GM21423 (cell line): ENCODE data around the gene KCNQ2.

Experiments
- ATAC-seq: cut with Tn5 transposase; IDR thresholded peaks from one replicate; pipeline ENCODE4 v1.9.1; 2021; ENCODE audit warnings: mild to moderate bottlenecking, moderate library complexity; ENCODE audit not compliant: unreplicated experiment

Gene KCNQ2

DNA sequence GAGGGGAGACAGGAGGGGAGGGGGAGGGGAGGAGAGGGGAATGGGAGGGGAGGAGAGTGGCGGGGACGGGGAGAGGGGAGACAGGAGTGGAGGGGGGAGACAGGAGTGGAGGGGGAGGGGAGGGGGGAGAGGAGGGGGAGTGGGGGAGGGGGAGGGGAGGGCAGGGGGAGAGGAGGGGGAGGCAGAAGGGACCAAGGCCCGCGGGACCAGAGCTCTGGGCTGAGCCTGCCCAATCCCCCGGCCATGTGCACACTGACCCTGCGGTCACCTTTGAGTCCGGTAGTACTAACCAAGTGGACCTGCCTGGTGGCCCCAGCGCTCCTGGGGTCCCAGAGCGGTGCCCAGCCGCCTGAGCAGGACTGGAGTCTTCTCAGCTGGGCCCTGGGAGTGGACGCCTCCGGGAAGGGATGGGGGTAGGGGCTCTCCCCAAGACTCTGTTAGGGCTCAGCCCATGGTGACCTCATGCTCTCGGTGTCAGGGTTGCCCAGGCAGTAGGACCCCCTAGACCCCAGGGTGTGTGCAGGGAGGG is 471 bp upstream of the KCNQ2 start:
- no peak for ATAC-seq

DNA sequence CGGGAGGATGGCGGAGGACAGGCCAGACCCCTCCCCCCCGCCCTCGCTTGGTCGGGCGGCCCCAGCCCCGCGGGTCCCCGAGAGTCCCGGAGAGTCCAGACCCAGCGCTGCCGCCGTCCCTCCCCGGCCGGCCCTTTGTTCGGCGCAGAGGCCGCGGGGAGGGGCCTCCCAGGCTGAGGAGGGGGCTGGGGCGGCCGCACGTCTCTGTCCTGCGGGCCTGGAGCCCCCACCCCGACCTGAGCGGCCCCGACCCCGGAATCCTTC is 806 bp downstream of the KCNQ2 start:
- no peak for ATAC-seq

DNA sequence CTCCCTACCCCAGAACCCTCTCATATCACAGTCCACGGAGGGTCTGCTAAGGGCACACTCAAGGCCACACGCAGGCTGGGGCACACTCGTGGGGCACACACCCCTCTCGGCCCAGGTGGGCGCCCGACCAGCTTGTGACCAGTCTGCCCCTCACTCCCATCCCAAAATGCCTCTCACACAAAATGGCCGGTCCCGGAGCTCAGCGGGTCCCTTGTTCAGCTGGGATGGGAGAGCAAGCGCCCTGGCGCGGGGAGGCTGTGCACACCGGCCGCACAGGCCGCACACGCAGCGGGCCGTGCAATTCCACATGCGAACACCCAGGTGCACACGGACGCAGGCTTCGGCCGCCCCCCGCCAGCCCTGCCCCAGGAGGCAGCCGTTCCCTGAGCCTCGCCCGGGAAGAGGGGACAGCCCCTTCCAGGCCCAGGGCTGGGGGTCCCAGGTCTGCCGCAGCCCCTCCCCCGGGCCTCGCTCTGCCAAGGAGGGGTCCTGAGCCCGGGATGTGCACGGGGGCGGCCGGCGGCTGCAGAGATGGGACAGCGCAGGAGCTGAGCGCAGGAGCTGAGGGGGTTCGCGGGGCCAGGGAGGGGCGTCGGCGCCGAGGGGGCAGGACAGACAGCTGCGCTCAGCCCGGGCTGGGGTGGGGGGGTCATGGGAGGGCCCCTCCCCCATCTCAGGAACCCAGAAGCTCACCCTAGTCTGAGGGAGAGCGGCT is 1.3 kb downstream of the KCNQ2 start:
- ATAC-seq = no peak

DNA sequence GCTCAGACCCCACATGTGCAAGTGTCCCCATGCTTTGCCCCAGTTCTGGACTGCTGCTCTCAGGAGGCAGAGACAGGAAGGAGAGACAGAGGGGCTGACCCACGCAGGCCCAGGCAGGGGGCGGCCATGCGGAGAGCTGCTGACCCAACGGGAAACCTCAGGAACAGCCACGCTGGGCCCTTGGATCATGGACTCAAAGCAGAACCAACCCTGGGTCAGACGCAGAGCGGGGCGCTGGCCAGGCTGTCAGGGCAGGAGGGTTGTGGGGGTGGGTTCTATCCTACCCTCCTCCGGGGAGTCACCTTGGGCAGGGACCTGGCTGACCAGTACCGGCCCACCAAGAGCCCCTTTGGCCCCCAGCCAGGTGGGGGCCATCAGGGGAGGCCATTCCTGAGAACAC is 2.0 kb downstream of the KCNQ2 start:
- no peak for ATAC-seq

GRCh38 chr20:63469713-63470101 is 2.7 kb downstream of the KCNQ2 start:
- ATAC-seq = no peak

DNA sequence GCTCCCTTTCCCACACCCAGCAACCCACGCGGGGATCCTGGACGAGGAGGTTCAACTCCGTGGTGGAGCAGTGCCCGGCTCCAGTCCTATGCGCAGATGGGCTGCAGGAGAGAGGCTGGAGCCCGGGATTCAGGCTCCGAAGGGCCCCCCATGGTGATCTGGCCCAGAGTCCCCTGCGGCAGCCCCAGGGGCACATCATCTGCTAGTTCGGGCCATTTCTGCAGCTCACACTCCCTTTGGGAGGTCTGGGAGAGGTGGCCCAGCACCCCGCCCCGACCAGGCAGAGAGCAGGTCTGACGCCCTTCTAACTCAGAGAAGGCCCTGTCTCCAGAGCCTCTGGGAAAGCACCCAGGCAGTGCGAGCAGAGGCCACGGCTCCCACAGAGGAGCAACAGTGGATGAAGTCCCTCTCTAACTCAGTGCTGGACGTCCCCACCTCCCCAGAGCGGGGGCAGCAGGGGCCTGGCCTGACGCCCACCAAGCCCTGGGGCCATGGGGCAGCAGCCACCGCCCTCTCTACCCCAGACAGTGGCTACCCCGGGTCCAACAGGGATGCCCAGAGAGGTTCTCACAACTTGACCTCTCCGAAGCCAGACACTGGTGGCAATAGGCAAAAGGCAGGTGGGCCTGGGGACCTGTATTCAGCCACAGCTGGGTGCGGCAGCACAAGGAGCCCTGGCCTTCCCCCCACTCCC is 3.3 kb downstream of the KCNQ2 start:
- no peak for ATAC-seq

GRCh38 chr20:63468421-63468820 is 4.0 kb downstream of the KCNQ2 start:
- no peak for ATAC-seq

- no peak for ATAC-seq
These were observed 5.0 kb downstream of the KCNQ2 start for GRCh38 chr20:63467294-63468083.

DNA sequence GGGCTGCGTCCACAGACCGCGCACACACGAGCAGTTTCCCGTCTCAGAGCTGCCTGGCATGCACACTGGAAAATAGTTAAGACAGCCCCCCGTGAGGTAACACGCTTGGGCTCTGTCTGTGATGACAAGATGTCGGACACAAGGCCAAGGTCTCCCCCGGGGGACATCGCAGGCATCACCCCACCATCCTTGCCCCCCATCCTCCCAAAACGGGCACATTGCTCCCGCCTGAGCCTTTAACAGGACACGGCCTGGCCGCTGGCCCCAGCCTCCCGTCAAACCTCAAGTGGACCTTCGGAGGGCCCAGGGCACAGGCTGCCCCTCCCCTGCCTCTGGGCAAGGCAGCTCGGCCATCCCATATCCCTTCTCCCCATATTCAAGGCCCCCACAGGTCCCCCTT is 5.6 kb downstream of the KCNQ2 start:
- ATAC-seq = no peak

GRCh38 chr20:63466250-63466825 is 6.1 kb downstream of the KCNQ2 start:
- ATAC-seq = no peak

- ATAC-seq = no peak
These were observed 6.8 kb downstream of the KCNQ2 start for GRCh38 chr20:63465380-63466249.

GRCh38 chr20:63464289-63464635 is 8.2 kb downstream of the KCNQ2 start:
- no peak for ATAC-seq

GRCh38 chr20:63463400-63464288 is 8.8 kb downstream of the KCNQ2 start:
- no peak for ATAC-seq

GRCh38 chr20:63462244-63462643 is 10.2 kb downstream of the KCNQ2 start:
- ATAC-seq = no peak

- ATAC-seq = no peak
These were observed 11.2 kb downstream of the KCNQ2 start for GRCh38 chr20:63461104-63461763.

DNA sequence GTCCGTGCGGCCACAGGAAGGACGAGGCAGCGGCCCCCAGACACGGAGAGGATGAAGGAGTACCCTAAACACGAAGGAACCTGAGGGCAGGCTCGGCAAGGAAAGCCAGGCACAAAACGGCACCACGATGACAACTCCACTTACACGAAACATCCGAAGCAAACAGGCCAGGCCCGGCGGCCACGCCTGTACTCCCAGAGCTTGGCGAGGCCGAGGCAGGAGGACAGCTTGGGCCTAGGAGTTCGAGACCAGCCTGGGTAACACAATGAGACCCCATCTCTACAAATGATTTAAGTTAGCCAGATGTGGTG is 13.4 kb downstream of the KCNQ2 start:
- ATAC-seq = no peak

- ATAC-seq = no peak
These were observed 14.0 kb downstream of the KCNQ2 start for GRCh38 chr20:63458170-63459069.

GRCh38 chr20:63457737-63458136 is 14.7 kb downstream of the KCNQ2 start:
- ATAC-seq = no peak
